ENCODE results near the gene BBOX1.

The BBOX1 gene

DNA sequence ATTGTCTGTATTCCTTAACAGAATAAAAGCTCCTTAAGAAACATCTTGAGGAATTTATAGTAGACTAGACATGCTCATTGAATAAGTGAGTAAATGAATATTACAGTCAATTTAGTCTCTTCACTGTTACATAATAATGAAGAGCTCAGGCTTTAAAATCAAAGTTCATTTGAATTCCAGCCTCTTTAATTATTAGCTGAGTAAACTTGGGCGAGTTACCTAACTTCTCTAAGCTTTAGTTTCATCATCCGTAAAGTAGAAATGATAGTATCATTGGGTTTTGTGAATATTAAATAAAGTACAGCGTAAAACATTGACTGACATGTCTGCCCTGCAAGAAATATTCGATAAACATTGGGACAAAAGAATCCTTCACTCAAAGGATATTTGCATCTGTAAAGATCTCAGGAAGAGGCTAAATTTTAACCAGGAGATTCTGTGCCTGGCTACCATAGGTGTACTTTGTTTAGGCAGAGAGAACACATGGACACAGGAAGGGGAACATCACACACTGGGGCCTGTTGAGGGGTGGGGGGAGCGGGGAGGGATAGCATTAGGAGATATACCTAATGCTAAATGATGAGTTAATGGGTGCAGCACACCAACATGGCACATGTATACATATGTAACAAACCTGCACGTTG is 15.2 kb upstream of the BBOX1 start:
- DNase-seq: no peak

GRCh38 chr11:27025957-27026733 is 14.5 kb upstream of the BBOX1 start:
- DNase-seq: no peak

DNA sequence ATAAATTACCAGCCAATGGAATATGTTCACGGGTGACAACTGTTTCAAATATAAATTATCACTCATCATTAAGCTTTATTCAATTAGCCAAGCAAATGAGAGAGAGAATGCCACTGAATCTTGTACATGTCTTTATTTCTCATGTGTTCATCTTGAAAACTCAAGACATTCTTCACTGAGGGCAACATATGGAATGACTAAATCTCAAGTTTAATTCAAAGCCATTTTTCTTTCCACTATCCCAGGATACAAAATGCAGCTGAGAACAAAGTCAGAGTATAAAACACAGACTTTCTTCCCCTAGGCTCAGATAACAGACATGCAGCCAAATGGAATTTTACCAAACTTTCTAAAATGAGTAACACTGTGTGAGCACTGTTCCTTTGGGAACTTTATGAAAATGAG is 12.1 kb upstream of the BBOX1 start:
- DNase-seq: no peak

GRCh38 chr11:27029966-27030365 is 10.6 kb upstream of the BBOX1 start:
- DNase-seq: no peak

DNA sequence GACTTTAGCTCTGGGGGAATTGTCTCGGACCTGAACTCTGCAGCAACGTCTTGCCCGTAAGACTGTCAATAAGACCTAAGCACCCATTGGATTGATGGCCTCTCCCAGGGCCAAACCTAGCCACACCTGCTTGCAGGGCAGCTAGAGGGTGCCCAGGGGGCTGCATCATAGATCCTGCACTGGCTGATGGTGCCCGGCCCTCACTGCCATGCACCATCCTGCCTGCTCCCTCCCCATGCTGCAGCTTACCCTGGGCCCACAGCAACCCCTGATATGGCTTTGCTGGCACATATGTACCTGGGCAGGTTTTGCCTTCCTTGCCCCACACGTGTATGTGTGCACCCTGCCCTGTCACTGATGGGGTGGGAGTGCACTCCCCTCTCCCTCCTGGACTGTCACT is 8.9 kb upstream of the BBOX1 start:
- no peak for DNase-seq

- no peak for DNase-seq
These were observed 742 bp upstream of the BBOX1 start for GRCh38 chr11:27039873-27040272.

DNA sequence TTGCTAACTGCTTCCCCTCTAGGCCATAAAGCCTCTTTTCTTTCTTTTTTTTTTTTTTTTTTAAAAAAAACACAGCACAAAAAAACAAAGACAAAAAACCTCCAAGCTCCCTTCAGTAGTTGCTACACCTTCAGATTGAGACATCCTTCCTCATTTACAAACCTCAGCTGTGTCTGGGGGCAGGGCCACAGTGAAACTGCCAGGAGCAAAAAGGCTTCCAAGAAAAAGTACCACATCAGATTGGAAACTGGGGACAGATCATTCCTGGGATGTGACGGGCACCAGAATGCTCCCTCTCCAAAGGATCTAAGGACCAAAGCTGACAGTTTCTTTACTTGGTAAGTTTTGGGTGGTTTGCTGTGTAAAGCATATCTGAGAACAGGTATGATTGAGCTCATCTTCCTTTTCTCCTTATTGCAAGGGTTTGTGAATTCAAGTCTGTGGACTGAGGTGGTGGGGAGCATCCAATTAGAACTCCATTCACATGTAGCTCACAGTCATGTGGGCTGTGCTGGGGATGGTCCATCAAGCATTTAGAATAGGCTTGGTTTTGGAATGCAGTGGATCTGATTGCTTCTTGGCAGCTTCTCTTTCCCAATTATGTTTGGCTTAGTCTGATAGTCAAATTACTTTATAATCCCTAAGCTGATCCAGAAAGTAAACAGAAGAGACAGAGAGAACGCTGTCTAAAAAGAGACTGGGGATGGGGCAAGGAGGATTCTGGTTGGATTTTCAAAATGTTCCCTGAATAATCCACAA is 705 bp downstream of the BBOX1 start:
- DNase-seq: no peak

DNA sequence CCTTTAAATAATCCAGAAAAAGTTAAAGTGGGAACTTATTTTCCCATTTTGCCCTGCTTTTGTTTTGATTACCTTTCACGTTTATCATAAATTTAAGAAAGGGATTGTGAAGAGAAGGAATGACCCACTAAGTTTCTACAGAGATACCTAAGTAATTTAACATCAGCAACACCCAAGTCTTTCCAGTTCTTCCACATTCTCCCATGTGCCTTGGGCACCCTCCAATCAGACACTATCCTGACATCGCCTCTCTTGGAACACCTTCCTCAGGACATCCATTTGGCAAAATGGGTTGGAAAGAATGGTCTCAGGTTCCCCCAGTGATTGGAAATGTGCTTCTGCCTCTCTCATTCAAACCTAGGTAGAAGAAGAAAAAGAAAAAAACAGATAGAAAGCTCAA is 6.3 kb downstream of the BBOX1 start:
- DNase-seq: no peak

- no peak for DNase-seq
These were observed 12.1 kb downstream of the BBOX1 start for GRCh38 chr11:27052668-27053067.

DNA sequence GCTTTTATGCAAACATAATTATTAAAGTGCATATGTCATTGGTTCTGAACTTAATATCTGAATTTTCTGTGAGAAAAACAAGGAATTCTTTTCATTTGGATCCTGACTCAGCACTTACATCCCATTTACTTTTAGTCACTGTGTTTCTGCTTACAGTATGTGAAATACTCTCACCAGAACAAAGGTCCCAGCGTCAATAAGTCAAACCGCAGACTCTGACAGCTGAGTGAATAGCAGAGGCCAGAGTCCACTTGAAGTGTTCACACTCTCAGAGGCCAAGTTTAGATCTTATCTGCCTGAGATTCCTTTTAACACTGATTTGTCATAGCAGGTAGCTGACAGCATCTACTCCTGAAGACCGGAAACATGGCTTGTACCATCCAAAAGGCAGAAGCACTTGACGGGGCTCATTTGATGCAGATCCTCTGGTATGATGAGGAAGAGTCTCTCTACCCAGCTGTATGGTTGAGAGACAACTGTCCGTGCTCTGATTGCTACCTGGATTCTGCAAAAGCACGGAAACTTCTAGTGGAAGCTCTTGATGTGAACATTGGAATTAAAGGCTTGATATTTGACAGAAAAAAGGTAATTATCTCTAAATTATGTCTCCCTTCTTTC is 14.6 kb downstream of the BBOX1 start:
- no peak for DNase-seq

DNA sequence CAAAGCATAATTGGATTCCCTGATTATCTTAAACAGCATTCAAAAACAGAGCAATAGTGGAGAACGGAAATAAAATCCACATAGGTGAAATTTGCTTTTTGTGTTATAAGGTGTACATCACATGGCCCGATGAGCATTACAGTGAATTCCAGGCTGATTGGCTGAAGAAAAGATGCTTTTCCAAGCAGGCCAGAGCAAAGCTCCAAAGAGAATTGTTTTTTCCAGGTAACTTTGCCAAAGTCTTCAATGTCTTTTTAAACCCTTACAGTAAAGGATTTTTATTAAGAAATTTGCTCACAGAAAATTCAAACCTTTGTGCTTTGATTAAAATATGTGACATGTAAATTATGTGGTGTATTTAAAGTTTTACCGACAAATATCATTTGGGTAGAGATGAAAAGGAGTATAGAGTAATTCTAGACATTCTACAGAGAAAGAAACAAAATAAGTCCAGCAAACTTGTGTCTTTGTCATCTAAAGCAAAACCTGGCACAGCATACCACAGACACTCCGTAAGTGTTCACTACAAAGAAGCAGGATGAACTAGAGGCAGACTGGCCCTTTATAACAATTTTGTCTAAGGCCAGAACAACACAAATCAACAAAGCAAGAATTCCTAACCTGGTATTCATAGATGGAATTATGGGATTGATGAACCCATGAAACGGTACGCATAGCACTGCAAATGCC is 16.6 kb downstream of the BBOX1 start:
- DNase-seq: no peak

GRCh38 chr11:27058456-27058855 is 17.8 kb downstream of the BBOX1 start:
- DNase-seq: no peak

- no peak for DNase-seq
These were observed 18.8 kb downstream of the BBOX1 start for GRCh38 chr11:27059431-27059830.

DNA sequence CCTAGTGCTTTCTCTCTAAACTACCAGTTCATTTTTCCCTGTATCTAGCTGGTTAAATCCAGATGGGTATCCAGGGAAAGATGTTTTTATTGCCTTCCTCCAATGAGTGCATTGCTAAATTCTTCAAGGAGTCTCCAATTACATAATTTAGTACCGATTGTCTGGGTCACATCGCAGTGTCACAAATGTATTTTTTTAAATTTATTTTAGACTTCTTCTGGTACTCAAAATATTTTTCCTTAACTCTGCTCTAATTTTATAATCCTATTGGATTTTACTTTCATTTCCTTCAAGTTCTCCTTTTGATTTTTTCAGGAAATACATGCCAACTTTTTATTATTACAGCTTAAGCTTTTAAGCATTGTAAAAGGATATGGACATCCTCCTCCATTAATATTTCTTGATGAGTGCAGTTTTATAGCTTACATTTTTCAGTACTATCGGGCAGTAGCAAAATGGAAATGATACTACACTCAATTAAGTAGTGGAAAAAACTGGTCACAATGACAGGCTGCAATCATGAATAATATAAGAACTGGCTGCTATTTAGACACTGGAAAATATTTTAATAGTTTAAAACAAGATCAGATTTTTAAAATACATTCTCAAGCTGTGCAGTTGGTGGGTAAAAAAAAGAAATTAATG is 20.3 kb downstream of the BBOX1 start:
- no peak for DNase-seq

- DNase-seq: no peak
These were observed 20.8 kb downstream of the BBOX1 start for GRCh38 chr11:27061461-27061821.

GRCh38 chr11:27064086-27064485 is 23.5 kb downstream of the BBOX1 start:
- DNase-seq: no peak

DNA sequence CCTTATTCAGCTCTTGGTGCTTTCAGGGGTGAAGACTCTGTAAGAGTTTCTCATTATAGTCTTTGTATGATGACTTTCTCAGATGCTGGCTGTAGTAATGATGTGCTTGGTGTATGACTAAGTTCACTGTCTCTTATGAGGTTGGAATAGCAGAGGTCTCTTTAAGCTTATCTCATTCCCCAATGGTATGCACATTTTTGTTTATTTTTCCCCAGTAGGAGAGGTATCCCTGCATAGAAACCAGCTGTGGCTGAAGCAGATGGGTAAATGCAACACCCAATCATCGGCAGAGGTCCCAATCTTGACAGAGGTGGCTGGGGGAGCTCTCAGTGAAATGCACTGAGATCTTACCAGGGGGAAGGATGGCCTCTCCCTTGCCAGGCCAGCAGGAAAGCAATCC is 34.6 kb downstream of the BBOX1 start:
- no peak for DNase-seq

DNA sequence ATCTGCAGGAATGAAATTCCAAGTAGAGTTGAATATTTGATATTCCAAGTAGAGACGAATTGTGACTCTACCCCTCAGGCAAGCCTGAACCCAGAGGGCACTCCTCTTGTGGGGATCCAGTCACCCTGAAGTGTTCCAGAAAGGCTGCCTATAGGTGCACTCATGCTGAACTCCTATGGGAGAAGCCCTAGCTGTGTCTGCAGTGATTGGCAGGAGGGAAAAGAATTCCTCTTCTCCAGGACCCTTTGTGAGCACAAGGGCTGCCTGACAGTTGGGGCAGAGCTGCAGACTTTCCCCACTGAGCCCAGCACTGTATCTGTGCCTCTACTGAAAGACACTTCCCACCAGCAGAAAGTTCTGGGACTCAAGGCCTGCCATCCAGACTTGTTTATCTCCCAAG is 35.0 kb downstream of the BBOX1 start:
- DNase-seq: no peak

DNA sequence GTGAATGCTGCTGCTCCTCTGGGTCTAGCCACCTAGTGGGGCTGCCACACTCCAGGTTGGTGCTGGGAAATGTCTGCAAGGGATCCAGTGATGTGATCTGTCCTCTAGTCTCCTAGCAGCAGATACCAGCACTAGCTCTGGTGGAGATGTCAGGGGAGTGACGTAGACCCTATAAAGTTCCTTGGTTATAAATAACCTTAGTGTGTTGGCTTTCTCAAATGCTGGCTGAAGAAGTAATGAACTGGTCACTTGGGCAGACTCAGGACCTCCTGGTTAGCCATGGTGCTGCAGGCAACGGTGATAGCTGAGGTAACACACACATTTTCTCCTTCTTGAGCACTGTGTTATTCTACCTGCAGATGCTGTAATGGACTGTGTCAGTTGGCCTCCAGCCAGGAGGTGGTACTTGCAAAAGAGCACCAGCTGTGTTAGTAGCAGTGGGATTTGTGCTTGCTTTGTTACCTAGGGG is 35.5 kb downstream of the BBOX1 start:
- no peak for DNase-seq

GRCh38 chr11:27081056-27081455 is 40.4 kb downstream of the BBOX1 start:
- no peak for DNase-seq

DNA sequence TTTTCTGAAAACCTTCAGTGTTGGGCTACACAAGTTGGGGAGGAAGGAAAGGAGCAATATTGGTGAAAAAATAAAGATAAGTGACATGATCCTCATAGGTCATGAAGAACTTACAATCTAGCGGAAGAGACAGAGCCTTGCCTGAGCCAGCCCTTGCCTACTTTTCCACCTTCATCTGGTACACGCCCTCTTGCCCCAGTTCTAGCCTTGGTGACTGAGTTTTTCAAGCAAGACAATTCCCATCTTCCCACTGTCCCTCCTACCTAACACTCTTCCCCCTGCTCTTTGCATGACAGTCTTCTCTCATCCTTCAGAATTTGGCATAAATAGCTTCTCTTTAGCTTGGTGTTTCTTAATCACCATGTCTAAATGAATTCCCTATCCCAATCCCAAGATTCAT is 42.6 kb downstream of the BBOX1 start:
- no peak for DNase-seq

DNA sequence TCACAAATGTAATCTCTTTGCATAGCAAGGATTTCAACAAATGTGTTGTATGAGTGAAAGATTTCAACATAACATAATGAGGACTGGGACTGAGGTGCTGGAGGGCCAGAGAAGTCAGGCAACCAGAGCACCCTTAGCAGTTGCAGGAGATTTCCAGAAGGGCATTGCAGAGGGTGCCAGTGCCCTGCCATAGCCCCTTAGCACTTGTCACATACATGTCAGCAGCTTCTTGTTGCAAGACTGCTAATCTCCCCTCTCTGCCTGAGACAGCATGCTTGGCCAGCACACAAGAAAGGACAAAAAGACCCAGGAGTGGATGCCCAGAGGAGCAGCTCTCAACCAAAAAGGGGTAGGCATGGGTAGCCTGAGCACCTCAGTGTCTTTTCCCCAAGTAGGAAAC is 43.2 kb downstream of the BBOX1 start:
- DNase-seq: no peak
